ENCODE data around the gene TBC1D16. TPM values are rescaled to one million over a fixed set of nuclear protein-coding genes. Genes with fewer than 3 reads are reported as not detected.

The TBC1D16 gene
- total and polyA plus RNA-seq, 2 donors (not counting 1 experiment from before 2014, with no cell fraction given): 8.3 to 30.4 TPM

- DNase-seq (ENCODE audit: low read depth in 2 of 2): peak; percentile 64 to 82
- Histone ChIP-seq H3K36me3 (ENCODE audit: control insufficient read depth, insufficient read depth, low read length) (no peaks in the 10 kb centered on the region), H3K9me3 (ENCODE audit: control insufficient read depth, insufficient read depth, low read depth, low read length) (no peaks in the 10 kb centered on the region), H2AFZ (ENCODE audit: low read length) (no peak overlapping the region), H3K27ac (ENCODE audit: insufficient read depth, low read length) (no peak overlapping the region), H3K9ac (ENCODE audit: insufficient read depth, low read length) (no peak overlapping the region), H4K20me1 (ENCODE audit: control insufficient read depth, extremely low read depth, insufficient read depth, low read length) (no peaks in the 10 kb centered on the region), H3K27me3 (ENCODE audit: control insufficient read depth, insufficient read depth, low read length) (peaks cover 2% of the 10 kb centered on the region), H3K79me2 (ENCODE audit: control insufficient read depth, insufficient read depth, low read length) (no peaks in the 10 kb centered on the region), H3K4me3 (replicated peaks in 1 of 4; ENCODE audit: control extremely low read depth in 1 of 4, insufficient read depth in 1 of 4, low read depth in 3 of 4, low read length in 4 of 4) (peak overlapping the region in 1 of 4 experiments; percentile 17), H3K4me2 (ENCODE audit: extremely low read depth, insufficient read depth, low read length) (peak overlapping the region; percentile 35), H3K4me1 (ENCODE audit: control insufficient read depth, extremely low read depth, insufficient read depth, low read length) (peaks cover 2% of the 10 kb centered on the region)
- peak; percentile 67 to 71 for TF ChIP-seq CTCF (conservative IDR thresholded peaks at IDR 0.05 in 1 of 2, IDR thresholded peaks at IDR 0.05 in 1 of 2; ENCODE audit: low read depth in 1 of 2, low read length in 2 of 2)
- TF ChIP-seq EZH2 (IDR thresholded peaks at IDR 0.05; ENCODE audit: low read length, missing control alignments): no peak
Measured at GRCh38 chr17:80082403-80083135, 46.9 kb upstream of the TBC1D16 start.

GRCh38 chr17:80081596-80081995, 45.9 kb upstream of the TBC1D16 start:
- Histone ChIP-seq H3K4me2 (ENCODE audit: extremely low read depth, insufficient read depth, low read length) (no peak overlapping the region), H3K9me3 (ENCODE audit: control insufficient read depth, insufficient read depth, low read depth, low read length) (no peaks in the 10 kb centered on the region), H3K4me3 (replicated peaks in 1 of 4; ENCODE audit: control extremely low read depth in 1 of 4, insufficient read depth in 1 of 4, low read depth in 3 of 4, low read length in 4 of 4) (no peak overlapping the region), H3K4me1 (ENCODE audit: control insufficient read depth, extremely low read depth, insufficient read depth, low read length) (peaks cover 2% of the 10 kb centered on the region), H3K79me2 (ENCODE audit: control insufficient read depth, insufficient read depth, low read length) (no peaks in the 10 kb centered on the region), H2AFZ (ENCODE audit: low read length) (no peak overlapping the region), H3K9ac (ENCODE audit: insufficient read depth, low read length) (no peak overlapping the region), H3K27ac (ENCODE audit: insufficient read depth, low read length) (no peak overlapping the region), H4K20me1 (ENCODE audit: control insufficient read depth, extremely low read depth, insufficient read depth, low read length) (no peaks in the 10 kb centered on the region), H3K36me3 (ENCODE audit: control insufficient read depth, insufficient read depth, low read length) (no peaks in the 10 kb centered on the region), H3K27me3 (ENCODE audit: control insufficient read depth, insufficient read depth, low read length) (peaks cover 2% of the 10 kb centered on the region)
- DNase-seq (ENCODE audit: low read depth in 2 of 2): no peak
- TF ChIP-seq EZH2 (IDR thresholded peaks at IDR 0.05; ENCODE audit: low read length, missing control alignments): no peak
- TF ChIP-seq CTCF (conservative IDR thresholded peaks at IDR 0.05 in 1 of 2, IDR thresholded peaks at IDR 0.05 in 1 of 2; ENCODE audit: low read depth in 1 of 2, low read length in 2 of 2): no peak

GRCh38 chr17:80080081-80080480, 44.4 kb upstream of the TBC1D16 start:
- no peak overlapping the region for H2AFZ ChIP-seq (ENCODE audit: low read length)
- DNase-seq (ENCODE audit: low read depth in 2 of 2): peak in 1 of 2 donors; percentile 52
- H4K20me1 ChIP-seq (ENCODE audit: control insufficient read depth, extremely low read depth, insufficient read depth, low read length): no peaks in the 10 kb centered on the region
- H3K9me3 ChIP-seq (ENCODE audit: control insufficient read depth, insufficient read depth, low read depth, low read length): no peaks in the 10 kb centered on the region
- no peak overlapping the region for H3K4me2 ChIP-seq (ENCODE audit: extremely low read depth, insufficient read depth, low read length)
- peaks cover 2% of the 10 kb centered on the region for H3K27me3 ChIP-seq (ENCODE audit: control insufficient read depth, insufficient read depth, low read length)
- no peak overlapping the region for H3K4me3 ChIP-seq (replicated peaks in 1 of 4; ENCODE audit: control extremely low read depth in 1 of 4, insufficient read depth in 1 of 4, low read depth in 3 of 4, low read length in 4 of 4)
- no peak overlapping the region for H3K27ac ChIP-seq (ENCODE audit: insufficient read depth, low read length)
- no peak overlapping the region for H3K9ac ChIP-seq (ENCODE audit: insufficient read depth, low read length)
- no peaks in the 10 kb centered on the region for H3K79me2 ChIP-seq (ENCODE audit: control insufficient read depth, insufficient read depth, low read length)
- TF ChIP-seq EZH2 (IDR thresholded peaks at IDR 0.05; ENCODE audit: low read length, missing control alignments): no peak
- TF ChIP-seq CTCF (conservative IDR thresholded peaks at IDR 0.05 in 1 of 2, IDR thresholded peaks at IDR 0.05 in 1 of 2; ENCODE audit: low read depth in 1 of 2, low read length in 2 of 2): no peak
- H3K4me1 ChIP-seq (ENCODE audit: control insufficient read depth, extremely low read depth, insufficient read depth, low read length): peaks cover 2% of the 10 kb centered on the region
- H3K36me3 ChIP-seq (ENCODE audit: control insufficient read depth, insufficient read depth, low read length): no peaks in the 10 kb centered on the region
